GM21390 (cell line): ENCODE data around the gene STAT3.
"Not testable (repeated sequence)": the region's sequence is repeated elsewhere in the genome, so short reads cannot be mapped to it uniquely, and the experiment has no call there.

Source experiments
- ATAC-seq: cut with Tn5 transposase; IDR thresholded peaks from one replicate; pipeline ENCODE4 v1.9.1; 2021; ENCODE audit not compliant: unreplicated experiment

Gene STAT3

DNA sequence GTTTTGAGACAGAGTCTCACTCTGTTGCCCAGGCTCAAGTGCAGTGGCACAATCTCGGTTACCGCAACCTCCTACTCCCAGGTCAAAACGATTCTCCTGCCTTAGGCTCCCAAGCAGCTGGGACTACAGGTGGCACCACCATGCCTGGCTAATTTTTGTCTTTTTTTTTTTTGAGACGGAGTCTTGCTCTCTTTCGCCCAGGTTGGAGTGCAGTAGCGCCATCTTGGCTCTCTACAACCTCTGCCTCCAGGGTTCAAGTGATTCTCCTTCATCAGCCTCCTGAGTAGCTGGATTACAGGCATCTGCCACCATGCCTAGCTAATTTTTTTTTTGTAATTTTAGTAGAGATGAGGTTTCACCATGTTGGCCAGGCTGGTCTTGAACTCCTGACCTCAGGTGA is 70.3 kb downstream of the STAT3 start:
- not testable (repeated sequence) for ATAC-seq

DNA sequence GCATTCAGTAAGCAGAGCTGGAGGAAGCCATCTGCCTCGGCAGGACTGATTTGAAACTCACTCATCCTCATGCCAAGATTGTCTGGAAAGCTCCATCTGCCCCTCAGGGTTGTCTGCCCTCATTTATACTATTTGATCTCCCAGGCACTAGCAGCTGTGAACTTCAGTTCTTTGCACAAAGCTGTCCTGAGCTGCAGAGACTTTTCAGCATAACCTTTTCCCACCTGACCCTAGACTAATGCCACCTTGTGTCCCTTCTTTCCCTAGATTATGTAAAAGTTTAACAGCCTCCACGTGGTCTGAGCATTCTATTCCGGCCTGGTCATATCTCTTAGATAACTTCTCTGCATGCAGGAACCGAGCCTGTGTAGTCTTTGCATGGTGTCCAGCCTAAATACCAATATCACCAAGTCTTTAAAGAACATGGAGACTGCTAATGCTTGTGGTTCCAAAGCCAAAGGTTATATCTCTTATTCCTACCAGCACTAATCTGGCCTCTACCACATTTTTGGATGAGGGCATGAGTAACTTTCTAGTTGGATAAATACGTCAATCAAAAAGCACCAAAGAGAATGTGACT is 70.9 kb downstream of the STAT3 start:
- no peak for ATAC-seq

DNA sequence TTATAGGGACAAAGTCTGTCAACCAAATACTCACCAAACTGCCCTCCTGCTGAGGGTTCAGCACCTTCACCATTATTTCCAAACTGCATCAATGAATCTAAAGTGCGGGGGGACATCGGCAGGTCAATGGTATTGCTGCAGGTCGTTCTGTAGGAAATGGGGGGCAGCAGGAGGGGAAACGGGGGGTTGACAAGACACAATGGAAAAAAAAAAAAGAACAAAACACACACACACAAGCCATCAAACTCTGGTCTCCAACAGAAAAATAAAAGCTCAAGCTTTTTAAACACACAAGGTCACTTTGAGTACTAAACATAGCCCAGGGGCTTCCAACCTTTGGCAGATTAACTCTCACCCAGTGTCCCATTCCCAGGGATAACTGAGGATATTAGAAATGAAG is 71.5 kb downstream of the STAT3 start:
- no peak for ATAC-seq

DNA sequence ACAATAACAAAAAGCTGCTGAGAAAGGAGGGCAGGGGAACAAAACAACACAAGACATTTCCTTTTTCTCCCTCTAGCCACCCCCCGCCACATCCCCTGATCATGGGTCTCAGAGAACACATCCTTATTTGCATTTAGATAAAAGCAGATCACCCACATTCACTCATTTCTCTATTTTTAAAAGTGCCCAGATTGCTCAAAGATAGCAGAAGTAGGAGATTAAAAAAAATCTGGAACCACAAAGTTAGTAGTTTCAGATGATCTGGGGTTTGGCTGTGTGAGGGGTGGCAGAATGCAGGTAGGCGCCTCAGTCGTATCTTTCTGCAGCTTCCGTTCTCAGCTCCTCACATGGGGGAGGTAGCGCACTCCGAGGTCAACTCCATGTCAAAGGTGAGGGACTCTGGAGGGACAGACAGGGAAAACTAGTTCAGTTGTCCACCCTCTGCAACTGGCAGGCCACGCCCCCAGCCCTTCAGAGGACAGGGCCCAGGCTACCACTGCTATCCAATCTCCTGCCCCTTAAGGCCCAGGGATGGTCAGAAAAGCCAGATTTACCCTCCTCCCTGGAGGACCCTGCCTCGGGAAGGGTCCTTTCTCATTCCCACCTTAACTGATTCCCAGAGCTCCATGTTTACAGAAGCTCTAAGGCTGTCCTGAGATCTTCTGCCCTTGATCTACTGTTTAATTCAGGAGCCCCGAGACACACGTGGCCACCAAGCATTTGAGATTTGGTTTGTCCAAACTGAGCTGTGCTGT is 72.7 kb downstream of the STAT3 start:
- no peak for ATAC-seq

DNA sequence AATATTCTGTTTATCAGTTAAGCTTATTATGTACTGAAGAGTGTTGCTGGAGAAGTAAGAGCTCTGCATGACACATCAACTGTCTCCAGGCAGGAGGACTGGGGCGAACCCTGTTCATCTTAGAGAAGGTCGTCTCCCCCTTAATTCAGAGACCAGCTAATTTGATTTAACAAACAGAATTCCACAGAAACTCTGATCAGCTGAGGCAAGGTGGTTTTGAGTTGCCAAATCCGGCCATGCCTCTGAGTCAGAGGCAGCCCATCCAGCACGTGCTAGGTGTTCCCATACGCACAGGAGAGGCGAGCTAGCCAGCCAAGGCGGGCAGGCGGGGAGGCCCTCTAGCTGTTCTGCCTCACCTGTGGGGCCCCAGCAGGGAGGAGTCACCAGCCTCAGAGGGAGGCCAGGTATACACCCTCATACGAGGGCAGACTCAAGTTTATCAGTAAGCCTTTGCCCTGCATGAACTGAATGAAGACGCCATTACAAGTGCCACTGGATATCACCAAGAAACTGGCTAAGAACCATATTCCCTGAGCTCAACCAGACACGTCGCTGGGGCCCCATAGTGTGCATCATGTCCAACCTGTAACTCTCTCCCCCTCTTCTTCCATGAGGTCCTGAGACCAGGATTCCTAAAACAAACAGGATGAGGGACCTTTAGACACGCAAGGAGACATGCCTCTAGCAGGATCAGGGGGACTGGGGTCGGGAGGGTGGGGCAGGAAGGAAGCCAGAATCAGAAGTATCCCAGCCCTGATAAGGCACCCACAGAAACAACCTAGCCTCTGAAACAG is 74.3 kb downstream of the STAT3 start:
- ATAC-seq, result no peak

DNA sequence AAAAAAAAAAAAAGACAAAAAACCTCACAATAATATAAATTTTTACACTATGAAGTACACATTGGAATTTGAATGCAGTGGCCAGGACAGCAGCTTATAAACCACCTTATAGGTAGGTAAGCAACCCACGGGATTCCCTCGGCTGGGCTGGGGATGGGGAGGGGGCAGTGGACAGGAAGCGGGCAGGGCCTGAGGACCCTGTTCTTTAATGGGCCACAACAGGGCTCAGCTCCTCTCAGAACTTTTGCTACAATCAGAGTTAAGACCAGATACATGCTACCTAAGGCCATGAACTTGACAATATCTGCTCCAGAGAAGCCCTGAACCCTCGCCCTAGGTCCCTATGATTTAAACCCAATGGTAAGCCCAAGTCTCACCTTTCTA is 74.9 kb downstream of the STAT3 start:
- no peak for ATAC-seq

DNA sequence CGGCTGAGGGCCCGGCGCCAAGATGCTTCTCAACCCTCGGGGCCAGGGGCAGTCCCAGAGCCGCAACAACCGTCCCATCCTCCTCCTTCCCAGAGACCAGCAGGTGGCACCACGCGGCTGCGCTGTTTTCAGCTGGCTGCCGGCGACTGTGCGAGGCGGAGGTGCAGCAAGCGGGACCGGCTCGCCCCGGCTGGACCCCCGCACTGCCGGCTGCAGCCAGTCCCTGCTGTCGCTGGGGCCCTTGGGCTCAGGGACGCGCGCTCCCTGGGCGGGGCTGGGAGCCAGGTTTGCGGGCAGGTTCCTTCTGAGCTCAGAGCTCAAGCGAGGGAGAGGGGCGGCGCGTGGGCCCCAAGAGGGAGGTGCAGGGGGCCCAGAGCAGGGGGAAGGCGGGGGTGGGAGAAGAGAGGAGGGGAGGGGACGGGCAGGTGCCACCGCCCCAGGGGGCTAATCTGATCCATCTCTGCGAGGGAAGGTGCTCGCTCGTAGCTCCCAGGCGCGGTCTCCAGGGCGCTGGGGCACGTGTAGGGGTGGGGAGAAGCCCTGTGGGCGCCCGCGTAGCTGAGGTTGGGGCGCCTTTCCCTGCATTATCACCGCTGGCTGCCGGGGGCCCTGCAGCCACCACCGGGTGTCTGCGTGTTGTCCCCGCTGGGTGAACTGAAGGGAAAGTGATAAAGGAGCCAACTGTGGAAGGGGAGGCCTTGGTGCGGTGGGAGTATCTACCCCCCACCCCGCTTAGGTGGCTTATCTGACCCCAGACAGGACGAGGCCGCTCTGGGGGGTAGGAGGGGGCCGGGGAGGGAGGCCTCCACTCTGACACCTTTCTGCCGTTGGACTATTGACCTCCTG is 75.7 kb downstream of the STAT3 start:
- ATAC-seq, result peak; percentile 49

DNA sequence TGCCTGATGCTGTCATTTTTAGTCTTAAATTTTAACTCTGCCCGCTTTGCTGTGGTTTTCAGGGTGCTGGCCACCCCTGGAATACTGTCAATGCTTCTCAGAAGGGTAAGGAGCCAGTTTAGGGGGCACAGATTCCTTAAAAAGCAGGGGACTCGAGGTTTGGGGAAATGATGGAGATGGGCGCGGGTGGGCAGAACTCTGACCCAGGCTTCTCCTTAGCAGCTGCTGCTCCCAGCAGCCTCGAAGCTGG is 76.3 kb downstream of the STAT3 start:
- ATAC-seq, result no peak

DNA sequence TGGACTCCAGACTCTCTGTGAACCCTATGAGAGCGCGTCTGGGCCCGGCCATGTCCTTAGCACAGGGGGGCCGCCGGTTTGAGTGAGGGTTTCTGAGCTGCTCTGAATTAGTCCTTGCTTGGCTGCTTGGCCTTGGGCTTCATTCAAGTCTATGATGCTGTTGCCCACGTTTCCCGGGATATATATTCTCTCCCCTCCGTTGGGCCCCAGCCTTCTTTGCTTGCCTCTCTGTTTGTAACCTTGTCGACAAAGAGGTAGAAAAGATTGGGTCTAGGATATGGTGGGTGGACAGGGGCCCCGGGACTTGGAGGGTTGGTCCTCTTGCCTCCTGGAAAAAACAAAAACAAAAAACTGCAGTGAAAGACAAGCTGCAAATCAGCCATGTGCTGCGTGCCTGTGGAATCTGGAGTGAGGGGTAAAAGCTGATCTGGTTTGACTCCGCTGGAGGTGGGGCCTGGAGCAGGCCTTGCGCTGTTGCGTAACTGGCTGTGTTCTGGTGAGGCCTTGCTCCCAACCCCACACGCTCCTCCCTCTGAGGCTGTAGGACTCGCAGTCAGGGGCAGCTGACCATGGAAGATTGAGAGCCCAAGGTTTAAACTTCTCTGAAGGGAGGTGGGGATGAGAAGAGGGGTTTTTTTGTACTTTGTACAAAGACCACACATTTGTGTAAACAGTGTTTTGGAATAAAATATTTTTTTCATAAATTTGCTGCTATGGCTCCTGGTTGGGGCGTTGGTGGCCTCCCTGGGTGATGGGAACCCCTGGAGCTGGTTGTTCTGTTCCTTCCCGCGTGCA is 76.8 kb downstream of the STAT3 start:
- ATAC-seq, result no peak

DNA sequence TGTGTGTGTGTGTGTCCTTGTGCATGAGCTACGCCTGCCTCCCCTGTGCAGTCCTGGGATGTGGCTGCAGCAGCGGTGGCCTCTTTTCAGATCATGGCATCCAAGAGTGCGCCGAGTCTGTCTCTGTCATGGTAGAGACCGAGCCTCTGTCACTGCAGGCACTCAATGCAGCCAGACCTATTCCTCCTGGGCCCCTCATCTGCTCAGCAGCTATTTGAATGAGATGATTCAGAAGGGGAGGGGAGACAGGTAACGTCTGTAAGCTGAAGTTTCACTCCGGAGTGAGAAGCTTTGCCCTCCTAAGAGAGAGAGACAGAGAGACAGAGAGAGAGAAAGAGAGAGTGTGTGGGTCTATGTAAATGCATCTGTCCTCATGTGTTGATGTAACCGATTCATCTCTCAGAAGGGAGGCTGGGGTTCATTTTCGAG is 77.4 kb downstream of the STAT3 start:
- ATAC-seq, result no peak

DNA sequence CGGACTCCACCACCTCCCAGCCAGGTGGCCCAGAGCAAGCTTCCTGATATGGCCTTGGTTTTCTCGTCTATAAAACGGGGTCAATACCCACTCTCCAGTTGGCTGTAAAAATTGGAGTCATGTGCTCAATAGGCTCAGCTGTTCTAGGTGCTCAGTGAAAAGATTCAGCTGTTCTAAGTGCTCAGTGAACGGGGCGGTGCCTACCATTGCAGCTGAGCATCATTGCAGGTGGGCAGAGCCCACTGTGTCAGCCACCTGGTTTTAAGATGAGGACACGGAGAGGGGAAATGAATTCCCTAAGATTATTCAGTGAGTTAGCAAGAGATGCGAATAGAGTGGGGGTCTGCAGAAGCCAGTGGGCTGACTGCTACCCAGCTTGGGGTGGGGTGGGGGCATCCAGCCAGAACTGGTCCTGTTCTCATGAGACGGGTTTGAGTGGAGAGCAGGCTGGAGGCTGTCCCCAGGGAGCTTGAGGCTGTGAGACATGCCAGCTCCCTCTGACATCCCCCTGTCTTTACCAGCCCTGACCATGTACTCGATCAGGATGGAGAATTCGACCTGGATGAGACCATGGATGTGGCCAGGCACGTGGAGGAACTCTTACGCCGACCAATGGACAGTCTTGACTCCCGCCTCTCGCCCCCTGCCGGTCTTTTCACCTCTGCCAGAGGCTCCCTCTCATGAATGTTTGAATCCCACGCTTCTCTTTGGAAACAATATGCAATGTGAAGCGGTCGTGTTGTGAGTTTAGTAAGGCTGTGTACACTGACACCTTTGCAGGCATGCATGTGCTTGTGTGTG is 78.1 kb downstream of the STAT3 start:
- ATAC-seq, result no peak

DNA sequence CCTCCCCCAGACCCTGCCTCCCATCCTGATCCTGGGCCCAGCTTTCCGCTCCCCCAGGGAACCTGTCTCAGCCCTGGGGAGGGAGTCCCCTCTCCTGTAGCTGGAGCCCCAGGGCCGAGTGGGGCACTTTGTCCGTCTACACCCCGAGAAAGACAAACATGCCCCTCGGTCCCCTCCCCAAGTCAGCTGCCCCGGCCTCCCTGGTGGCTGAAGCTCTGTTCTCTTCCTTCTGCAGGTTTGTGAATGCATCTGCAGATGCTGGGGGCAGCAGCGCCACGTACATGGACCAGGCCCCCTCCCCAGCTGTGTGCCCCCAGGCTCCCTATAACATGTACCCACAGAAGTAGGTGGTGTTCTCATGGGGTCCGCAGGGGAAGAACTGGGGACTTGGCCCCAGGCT is 79.1 kb downstream of the STAT3 start:
- no peak for ATAC-seq

DNA sequence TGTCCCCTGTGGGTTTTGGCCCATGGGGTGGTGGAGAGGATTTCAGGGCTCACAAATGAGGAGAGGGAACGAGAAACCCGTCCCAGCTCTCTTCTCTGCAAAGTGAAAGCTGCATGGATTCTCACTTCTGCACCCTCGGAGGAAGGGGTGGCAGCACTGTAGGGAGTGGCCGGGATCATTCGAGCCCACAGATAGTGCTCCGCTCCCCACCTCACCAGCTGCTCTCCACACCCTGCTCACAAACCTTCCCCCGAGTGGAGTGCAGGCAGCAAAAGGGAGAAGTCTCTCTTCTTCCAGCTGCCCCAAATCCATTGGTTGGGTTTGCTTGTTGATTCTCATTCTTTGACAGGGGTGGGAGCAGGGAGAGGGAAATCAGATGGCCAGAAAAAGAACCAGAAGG is 79.8 kb downstream of the STAT3 start:
- ATAC-seq, result no peak

DNA sequence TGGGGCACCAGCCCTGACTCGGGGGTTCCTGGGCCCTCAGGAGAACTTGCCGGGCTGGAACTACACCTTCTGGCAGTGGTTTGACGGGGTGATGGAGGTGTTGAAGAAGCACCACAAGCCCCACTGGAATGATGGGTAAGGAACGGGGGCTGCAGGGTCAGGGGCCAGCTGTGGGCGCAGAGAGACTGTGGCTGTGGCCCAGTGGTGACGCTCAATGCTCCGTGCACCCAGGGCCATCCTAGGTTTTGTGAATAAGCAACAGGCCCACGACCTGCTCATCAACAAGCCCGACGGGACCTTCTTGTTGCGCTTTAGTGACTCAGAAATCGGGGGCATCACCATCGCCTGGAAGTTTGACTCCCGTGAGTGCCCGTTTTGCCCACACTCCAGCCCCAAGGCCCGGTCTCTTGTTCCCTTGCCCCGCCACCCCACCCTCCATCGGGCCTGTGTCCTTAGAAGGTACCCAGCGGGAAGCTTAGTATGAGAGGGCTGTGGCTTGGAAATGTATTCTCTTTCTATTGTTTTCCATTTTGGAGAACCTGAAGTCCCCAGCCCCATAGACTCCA is 80.8 kb downstream of the STAT3 start:
- ATAC-seq, result no peak

DNA sequence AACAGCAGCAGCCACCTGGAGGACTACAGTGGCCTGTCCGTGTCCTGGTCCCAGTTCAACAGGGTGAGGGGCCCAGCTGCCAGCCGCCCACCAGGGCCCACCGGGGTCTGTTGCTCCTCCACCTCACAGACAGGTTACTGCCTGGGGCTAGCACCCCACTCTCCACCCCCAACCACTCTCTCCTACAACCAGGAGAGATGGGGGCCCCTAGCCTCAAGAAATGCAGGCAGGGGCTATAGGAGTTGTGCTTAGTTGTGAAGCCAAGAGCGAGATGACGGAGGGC is 81.9 kb downstream of the STAT3 start:
- ATAC-seq, result no peak

DNA sequence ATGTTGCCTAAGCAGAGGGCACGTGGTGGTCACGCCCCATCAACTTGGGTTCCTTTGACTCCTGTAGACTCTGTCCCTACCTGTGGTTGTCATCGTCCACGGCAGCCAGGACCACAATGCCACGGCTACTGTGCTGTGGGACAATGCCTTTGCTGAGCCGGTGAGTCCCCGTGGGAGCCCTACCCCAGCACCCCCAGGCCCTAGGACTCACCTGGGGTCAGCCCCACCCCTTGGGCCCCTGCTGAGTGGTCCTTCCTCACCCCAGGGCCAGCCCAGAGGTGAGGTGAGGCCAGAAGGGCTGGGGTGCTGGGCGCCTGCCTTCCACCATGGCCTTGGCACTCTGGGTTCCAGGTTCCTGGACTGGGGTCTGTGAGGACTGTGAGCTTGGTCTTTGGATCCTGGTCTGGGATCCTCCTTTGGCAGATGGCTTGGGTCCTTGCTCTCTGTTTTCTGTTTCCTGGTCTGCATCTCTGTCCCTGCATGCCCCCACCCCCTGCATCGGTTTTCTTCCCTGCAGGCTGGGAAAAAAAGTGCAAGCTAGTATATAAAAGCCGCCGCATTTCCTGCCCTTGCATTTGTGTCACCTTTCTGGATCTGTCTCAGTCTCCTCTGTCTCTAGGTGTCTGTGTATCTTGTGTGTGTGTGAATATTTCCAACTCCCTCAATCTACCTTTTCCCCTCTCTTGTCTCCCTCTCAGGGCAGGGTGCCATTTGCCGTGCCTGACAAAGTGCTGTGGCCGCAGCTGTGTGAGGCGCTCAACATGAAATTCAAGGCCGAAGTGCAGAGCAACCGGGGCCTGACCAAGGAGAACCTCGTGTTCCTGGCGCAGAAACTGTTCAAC is 82.5 kb downstream of the STAT3 start:
- ATAC-seq, result no peak

DNA sequence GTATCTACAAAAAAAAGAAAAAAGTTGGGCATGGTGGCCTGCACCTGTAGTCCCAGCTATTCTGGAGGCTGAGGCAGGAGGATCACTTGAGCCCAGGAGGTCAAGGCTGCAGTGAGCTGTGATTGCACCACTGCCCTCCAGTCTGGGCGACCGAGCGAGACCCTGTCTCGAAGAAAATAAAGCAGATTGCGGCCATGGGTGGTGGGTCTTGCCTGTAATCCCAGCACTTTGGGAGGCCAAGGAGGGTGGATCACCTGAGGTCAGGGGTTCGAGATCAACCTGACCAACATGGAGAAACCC is 83.3 kb downstream of the STAT3 start:
- not testable (repeated sequence) for ATAC-seq

DNA sequence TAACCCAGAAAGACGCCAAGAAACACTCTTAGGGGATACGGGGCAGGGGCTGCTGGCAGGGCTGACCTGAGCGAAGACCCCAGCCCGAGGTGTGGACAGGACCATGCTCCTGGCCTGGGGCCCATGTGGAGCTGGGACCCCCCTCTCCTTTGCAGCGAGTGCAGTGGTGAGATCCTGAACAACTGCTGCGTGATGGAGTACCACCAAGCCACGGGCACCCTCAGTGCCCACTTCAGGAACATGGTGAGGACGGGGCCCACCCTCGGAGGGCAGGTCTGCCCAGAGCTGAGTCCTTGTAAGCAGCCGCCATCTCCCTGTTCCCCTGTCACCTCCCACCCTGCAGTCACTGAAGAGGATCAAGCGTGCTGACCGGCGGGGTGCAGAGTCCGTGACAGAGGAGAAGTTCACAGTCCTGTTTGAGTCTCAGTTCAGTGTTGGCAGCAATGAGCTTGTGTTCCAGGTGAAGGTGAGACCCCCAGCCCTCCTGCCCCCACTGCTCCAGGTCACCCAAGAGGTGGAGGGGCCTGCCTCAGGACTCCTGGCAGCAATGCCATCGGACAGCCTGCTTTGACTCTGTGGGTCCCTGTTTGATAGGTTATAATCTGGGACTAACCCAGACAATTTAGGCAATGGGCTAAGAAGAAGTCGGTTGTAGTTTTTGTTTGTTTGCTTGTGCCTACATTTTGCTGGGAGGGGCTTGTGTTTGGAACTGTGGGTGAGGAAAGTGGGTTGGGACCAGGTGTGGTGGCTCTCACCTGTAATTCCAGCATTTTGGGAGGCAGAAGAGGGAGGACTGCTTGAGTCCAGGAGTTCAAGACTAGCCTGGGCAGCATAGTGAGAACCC is 83.8 kb downstream of the STAT3 start:
- no peak for ATAC-seq
